ENCODE data around the gene GRAP. TPM values are rescaled to one million over a fixed set of nuclear protein-coding genes. Genes with fewer than 3 reads are reported as not detected.

The GRAP gene
- total and polyA plus RNA-seq, 9 of the 15 experiments (the other 6 are each of a cell fraction or from before 2014, with no cell fraction given), result 0.07 to 0.41 (median 0.19) TPM; not detected in 5

DNA sequence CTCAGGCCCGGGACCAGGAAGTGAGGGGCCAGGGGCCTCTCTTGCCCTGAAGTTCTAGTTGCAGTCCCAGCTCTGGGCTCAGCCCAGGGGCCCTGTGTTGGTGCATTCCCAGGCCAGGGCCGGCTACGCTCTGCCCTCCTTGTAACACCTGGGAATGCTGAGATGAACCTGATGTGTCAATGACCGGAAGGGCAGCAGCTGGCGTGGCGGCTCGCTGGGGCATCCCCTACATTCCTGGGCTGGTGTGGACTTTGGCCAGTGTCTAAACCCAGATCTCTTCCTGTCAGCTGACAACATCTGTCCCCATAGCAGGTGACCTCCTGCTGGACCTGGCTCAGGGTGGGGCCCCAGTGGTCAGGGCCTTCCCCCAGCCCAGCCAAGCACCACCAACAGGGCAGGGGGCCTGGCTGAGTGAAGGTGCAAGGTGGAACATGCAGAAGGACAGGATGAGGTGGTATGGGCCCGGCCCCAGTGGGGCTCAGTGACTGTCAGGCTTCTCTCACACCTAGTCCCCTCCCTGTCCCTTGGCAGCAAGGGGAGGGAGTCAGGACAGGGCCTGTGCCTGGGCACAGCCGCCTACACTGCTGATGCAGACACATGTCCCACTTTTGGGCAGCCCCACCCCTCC, 58.1 kb downstream of the GRAP start:
- no peak overlapping the region for H3K4me3 ChIP-seq
- CTCF ChIA-PET (ENCODE audit: low intra/inter-chr PET ratio), result no interaction called here
- intact Hi-C loops (cut with micrococcal nuclease), result no loop called here

More for the DNA sequence above, 58.1 kb downstream of the GRAP start:
- TF ChIP-seq TEAD4 (IDR thresholded peaks at IDR 0.05; ENCODE audit: low read length), result no peak
- TF ChIP-seq TEAD4 (CRISPR knock-in tag; IDR thresholded peaks at IDR 0.05; ENCODE audit: borderline replicate concordance), result no peak
- TF ChIP-seq, protein P1, sequence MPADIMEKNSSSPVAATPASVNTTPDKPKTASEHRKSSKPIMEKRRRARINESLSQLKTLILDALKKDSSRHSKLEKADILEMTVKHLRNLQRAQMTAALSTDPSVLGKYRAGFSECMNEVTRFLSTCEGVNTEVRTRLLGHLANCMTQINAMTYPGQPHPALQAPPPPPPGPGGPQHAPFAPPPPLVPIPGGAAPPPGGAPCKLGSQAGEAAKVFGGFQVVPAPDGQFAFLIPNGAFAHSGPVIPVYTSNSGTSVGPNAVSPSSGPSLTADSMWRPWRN (IDR thresholded peaks at IDR 0.05; ENCODE audit: low read depth), result no peak
- TF ChIP-seq, protein P2, sequence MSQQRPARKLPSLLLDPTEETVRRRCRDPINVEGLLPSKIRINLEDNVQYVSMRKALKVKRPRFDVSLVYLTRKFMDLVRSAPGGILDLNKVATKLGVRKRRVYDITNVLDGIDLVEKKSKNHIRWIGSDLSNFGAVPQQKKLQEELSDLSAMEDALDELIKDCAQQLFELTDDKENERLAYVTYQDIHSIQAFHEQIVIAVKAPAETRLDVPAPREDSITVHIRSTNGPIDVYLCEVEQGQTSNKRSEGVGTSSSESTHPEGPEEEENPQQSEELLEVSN (IDR thresholded peaks at IDR 0.05; ENCODE audit: borderline replicate concordance in 1 of 2, extremely low read depth in 1 of 2, insufficient read depth in 1 of 2, insufficient read length in 1 of 2, low read depth in 1 of 2, low read length in 1 of 2, poor library complexity in 1 of 2, severe bottlenecking in 1 of 2), result no peak
- TF ChIP-seq, protein P3, sequence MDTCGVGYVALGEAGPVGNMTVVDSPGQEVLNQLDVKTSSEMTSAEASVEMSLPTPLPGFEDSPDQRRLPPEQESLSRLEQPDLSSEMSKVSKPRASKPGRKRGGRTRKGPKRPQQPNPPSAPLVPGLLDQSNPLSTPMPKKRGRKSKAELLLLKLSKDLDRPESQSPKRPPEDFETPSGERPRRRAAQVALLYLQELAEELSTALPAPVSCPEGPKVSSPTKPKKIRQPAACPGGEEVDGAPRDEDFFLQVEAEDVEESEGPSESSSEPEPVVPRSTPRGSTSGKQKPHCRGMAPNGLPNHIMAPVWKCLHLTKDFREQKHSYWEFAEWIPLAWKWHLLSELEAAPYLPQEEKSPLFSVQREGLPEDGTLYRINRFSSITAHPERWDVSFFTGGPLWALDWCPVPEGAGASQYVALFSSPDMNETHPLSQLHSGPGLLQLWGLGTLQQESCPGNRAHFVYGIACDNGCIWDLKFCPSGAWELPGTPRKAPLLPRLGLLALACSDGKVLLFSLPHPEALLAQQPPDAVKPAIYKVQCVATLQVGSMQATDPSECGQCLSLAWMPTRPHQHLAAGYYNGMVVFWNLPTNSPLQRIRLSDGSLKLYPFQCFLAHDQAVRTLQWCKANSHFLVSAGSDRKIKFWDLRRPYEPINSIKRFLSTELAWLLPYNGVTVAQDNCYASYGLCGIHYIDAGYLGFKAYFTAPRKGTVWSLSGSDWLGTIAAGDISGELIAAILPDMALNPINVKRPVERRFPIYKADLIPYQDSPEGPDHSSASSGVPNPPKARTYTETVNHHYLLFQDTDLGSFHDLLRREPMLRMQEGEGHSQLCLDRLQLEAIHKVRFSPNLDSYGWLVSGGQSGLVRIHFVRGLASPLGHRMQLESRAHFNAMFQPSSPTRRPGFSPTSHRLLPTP (IDR thresholded peaks at IDR 0.05; ENCODE audit: borderline replicate concordance, extremely low read depth, insufficient read length), result no peak
- no peak for TF ChIP-seq ZNF253 (CRISPR knock-in tag; conservative IDR thresholded peaks at IDR 0.05)
- no peak for TF ChIP-seq KLF10 (CRISPR knock-in tag; IDR thresholded peaks at IDR 0.05)
- TF ChIP-seq, protein P4, sequence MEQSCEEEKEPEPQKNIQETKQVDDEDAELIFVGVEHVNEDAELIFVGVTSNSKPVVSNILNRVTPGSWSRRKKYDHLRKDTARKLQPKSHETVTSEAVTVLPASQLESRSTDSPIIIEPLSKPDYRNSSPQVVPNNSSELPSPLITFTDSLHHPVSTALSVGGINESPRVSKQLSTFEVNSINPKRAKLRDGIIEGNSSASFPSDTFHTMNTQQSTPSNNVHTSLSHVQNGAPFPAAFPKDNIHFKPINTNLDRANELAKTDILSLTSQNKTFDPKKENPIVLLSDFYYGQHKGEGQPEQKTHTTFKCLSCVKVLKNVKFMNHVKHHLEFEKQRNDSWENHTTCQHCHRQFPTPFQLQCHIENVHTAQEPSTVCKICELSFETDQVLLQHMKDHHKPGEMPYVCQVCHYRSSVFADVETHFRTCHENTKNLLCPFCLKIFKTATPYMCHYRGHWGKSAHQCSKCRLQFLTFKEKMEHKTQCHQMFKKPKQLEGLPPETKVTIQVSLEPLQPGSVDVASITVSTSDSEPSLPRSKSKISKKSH (CRISPR knock-in tag; IDR thresholded peaks at IDR 0.05), result no peak
- TF ChIP-seq MTA1 (IDR thresholded peaks at IDR 0.05; ENCODE audit: borderline replicate concordance), result no peak
- TF ChIP-seq, protein P5, sequence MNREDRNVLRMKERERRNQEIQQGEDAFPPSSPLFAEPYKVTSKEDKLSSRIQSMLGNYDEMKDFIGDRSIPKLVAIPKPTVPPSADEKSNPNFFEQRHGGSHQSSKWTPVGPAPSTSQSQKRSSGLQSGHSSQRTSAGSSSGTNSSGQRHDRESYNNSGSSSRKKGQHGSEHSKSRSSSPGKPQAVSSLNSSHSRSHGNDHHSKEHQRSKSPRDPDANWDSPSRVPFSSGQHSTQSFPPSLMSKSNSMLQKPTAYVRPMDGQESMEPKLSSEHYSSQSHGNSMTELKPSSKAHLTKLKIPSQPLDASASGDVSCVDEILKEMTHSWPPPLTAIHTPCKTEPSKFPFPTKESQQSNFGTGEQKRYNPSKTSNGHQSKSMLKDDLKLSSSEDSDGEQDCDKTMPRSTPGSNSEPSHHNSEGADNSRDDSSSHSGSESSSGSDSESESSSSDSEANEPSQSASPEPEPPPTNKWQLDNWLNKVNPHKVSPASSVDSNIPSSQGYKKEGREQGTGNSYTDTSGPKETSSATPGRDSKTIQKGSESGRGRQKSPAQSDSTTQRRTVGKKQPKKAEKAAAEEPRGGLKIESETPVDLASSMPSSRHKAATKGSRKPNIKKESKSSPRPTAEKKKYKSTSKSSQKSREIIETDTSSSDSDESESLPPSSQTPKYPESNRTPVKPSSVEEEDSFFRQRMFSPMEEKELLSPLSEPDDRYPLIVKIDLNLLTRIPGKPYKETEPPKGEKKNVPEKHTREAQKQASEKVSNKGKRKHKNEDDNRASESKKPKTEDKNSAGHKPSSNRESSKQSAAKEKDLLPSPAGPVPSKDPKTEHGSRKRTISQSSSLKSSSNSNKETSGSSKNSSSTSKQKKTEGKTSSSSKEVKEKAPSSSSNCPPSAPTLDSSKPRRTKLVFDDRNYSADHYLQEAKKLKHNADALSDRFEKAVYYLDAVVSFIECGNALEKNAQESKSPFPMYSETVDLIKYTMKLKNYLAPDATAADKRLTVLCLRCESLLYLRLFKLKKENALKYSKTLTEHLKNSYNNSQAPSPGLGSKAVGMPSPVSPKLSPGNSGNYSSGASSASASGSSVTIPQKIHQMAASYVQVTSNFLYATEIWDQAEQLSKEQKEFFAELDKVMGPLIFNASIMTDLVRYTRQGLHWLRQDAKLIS (CRISPR knock-in tag; IDR thresholded peaks at IDR 0.05), result no peak
- no peak for TF ChIP-seq KAT8 (IDR thresholded peaks at IDR 0.05; ENCODE audit: low read depth)
- Histone ChIP-seq H3K27me3 (ENCODE audit: control insufficient read depth in 2 of 2, insufficient read depth in 2 of 2, low read length in 2 of 2) (no peaks in the 10 kb centered on the region), H3K4me1 (replicated peaks in 1 of 2; ENCODE audit: control insufficient read depth in 2 of 2, insufficient read depth in 2 of 2, low read length in 2 of 2) (peaks cover 0 to 15% of the 10 kb centered on the region in 2 experiments; a peak in 2 of 5 replicates), H4K20me1 (replicated peaks; ENCODE audit: control insufficient read depth, insufficient read depth, low read length) (peaks cover 5% of the 10 kb centered on the region; the same call in 1 of the 2 replicates), H3K79me2 (ENCODE audit: control insufficient read depth, insufficient read depth, low read length) (no peaks in the 10 kb centered on the region), H2AFZ (ENCODE audit: low read depth, low read length) (no peak overlapping the region), H3K4me2 (ENCODE audit: insufficient read depth, low read length) (no peak overlapping the region), H3K9me1 (ENCODE audit: control insufficient read depth, insufficient read depth, low read length) (no peaks in the 10 kb centered on the region), H3K27ac (ENCODE audit: extremely low read depth, low read depth, low read length) (no peak overlapping the region), H3K36me3 (ENCODE audit: control insufficient read depth, insufficient read depth, low read length) (peaks cover 13% of the 10 kb centered on the region; the same call in 1 of the 3 replicates), H3K9me3 (replicated peaks; ENCODE audit: control insufficient read depth, insufficient read depth, low read depth, low read length) (no peaks in the 10 kb centered on the region), H3K9ac (ENCODE audit: insufficient read depth in 1 of 2, low read depth in 2 of 2, low read length in 2 of 2) (no peak overlapping the region)
- WGBS (ENCODE audit: insufficient coverage, low coverage, missing lambda C conversion rate), result 90% methylated on average over 8 of the region's 9 CpGs
- POLR2A ChIA-PET, result no interaction called here
- no peak for DNase-seq (ENCODE audit: extremely low read depth in 1 of 4, low spot score in 3 of 4)
- in situ Hi-C loops (cut with MboI), result no loop called here
- no peak for ATAC-seq
- no TSS peak for BruUV-seq (replicated peaks)
- FAIRE-seq, result no peak

Data from K562 (cell line).